Hematopoietic multipotent progenitor cell treated with erythropoietin and hydrocortisone succinate and interleukin-3 and kit ligand, for 4 days (in vitro differentiated cells): ENCODE results near the gene TOB2.
"Not testable (repeated sequence)": the region's sequence is repeated elsewhere in the genome, so short reads cannot be mapped to it uniquely, and the experiment has no call there.

ENCODE experiments used
- DNase-seq: peaks from one replicate; pipeline ENCODE4 v3.0.0-alpha.2; 2015

Gene TOB2

DNA sequence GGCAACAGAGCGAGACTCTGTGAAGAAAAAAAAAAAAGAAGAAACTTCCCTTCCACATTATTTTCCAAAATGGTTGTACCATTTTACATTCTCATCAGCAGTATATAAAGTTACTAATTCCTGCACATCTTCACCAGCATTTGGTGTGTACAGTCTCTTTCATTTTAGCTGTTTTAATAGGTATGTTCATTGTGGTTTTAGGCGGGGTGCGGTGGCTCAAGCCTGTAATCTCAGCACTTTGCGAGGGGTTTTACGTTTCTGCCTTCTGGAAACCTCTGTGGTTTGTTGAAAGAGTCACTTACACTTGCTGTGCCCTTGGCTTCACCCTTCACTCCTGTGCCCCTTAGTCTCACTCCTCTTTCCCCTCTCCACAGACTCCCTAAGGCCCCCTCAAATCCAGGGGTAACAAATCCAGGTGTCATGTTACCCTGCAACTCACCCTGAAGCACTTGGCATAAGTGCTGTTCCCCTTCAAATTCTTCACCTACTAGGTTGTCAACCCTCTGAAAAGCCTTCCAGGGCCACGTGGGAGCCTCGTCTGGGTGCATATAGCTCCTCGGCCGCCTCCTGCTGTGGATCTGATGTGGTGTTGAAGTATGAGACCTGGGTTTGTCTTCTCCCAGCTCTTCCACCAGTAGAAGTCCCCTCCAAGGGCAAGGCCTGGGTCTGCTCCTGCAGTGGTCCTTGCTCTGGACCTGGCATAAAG is 20.8 kb downstream of the TOB2 start:
- DNase-seq: peak; percentile 30

DNA sequence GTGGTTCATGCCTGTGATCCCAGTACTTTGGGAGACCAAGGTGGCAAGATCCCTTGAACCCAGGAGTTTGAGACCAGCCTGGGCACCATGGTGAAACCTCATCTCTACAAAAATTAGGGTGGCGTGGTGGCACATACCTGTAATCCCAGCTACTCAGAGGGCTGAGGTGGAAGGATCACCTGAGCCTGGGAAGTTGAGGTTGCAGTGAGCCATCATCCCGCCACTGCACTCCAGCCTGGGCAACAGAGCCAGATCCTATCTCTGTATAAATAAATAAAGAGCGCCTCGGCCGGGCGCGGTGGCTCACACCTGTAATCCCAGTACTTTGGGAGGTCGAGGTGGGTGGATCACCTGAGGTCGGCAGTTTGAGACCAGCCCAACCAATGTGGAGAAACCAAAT is 27.9 kb downstream of the TOB2 start:
- DNase-seq: no peak

DNA sequence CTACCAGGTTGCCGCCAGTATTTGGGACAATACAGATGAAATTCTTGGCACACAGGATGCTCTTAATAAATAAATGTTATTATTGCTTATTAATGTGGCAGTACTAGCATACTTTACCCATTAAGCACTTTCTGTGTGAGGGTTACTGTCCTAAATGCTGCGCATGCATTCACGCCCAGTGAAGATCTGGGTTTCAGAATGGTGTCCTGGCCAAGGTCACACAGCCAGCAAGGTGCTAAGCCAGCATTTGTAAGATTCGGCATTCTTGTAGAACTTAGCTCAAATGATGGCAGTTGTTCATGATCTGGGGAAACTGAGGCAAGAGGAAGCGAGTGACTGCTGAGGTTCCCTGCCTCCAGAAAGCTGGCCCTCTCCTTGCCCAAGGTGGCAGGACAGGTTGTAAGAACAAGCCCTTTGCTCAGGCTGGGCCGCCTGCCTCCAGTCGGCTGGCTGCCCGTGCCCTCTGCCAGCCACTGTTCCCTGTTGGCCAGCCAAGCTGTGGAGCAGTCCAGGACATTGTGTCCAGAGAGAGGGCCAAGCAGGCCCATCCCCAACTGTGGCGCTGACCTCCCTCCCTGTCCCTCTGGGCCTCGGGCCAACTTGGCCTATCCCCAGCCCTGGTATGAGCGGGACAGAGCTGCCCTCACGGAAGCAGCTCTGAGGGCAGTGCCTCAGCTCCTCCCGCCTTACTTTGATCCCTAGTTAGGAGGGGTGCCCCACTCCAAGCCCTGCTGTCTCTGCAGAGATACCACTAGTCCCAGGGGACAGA is 28.8 kb downstream of the TOB2 start:
- no peak for DNase-seq

DNA sequence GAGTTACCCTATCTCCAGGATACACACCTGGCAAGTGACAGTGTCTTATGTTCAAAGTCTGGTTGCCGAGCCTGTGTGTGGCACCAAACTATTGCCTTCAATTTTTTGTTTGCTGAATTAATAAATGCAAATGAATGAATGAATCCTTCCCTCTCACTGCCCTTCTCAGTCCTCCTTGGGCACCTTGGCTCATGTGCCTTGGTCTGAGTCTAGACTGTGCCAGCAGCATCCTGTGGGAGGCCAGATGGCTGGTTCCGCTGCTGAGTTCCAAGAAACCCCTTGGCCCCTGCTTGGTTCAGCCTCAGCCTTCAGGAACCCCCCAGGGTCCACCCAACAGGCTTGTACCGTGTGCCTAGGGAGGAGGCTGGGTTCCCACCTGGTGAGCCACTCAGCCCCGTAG is 31.0 kb downstream of the TOB2 start:
- no peak for DNase-seq

DNA sequence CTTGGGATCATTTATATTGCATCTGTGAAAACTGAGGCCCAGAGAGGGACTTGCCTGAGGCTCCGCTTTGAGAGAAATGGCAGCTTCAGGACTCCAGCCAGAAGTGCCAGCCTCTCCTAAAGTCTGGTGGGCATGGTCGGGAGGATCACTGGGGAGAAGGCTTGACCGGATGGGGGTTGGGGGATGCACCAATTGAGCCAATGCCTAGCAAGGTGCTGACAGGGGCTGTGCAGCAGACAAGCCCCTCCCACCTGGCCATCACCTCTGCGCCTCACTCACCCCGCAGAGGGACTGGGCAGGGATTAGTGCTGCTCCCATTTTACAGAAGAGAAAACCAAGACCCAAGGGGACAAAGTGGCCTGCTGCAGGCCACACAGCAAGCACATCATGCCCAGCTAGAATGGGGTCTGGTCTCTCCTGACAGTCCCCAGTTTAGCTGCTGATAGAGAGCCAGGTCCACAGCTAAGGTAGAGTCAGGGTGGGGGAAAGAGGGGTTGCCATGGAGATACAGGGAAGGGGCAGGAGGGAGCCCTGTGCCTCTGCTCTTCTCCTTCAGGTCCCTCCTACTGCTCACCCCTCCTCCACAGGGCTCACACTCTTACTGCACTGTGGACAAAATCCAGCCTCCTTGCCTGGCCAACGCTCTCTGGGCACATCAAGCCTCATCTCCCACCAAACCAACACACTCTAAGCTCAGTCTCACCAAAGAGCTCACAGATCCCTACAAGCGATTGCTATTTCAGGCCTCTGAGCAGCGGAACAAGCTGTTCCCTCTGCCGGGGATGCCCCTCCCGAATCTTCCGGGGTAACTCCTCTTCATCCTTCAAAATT is 35.4 kb downstream of the TOB2 start:
- peak; percentile 20 for DNase-seq

DNA sequence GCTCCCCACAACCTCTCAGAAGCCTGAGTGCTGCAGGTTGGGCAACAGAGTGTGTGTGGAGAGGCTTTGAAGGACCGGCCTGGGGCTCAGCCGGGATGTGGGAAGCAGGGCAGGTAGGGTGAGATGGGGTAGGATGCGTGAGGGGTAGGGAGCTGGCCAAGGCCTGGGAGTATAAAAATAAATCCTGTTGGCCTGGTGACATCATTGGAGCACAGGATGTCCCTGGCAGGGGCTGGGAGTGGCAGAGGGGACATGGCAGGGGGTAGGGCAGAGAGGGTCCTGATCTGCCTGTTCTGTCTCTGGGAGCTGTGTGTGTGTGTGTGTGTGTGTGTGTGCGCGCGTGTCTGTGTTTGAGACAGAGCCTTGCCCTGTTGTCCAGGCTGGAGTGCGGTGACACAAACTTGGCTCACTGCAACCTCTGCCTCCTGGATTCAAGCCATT is 36.3 kb downstream of the TOB2 start:
- no peak for DNase-seq

DNA sequence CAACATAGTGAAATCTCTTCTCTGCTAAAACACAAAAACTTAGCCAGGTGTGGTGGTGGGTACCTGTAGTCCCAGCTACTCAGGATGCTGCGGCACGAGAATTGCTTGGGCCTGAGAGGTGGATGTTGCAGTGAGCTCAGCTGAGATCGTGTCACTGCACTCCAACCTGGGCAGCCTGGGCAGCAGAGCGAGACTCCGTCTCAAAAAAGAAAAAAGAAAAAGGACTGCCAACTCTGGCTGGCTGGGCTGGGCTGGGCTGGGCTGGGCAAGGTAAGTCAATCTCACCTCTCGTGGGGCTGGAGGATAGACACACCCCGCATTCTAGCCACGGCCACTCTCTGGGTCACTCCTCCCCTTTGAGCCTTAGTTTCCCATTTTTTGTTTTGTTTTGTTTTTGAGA is 37.9 kb downstream of the TOB2 start:
- DNase-seq: no peak

DNA sequence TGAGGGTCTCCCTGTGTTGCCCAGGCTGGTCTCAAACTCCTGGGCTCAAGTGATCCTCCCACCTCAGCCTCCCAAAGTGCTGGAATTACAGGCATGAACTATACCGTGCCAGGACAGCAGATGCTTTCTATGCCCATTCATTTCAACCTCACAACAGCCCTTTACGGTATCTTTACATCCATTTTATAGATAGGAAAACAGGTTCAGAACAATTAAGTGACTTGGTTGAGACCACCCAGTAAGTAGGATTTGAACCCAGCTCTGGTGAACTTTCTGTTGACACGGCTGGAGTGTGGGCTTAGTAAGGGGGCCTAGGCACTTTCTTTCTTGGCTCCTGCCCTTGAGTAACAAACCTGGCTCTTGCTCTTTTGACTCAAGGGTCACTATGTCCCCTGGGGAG is 39.2 kb downstream of the TOB2 start:
- DNase-seq: no peak

DNA sequence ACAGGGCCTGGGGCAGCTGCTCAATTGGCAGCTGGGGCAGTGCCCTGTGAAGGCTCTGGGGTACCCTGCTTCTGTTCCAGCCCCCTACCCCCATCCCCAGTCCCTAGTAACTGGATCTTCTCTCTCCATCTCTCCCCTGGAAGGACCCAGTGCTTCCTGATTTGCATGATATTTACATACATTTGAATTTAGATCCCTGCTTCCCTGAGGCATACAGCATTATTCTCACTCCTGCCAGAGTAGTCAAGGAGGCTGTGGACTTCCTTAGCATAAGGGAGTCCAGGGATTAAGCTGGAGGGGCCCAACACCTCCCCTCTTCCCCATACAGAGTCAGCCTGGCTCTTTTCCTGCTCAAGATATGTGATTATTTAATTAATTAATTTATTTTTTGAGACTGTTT is 40.2 kb downstream of the TOB2 start:
- no peak for DNase-seq

DNA sequence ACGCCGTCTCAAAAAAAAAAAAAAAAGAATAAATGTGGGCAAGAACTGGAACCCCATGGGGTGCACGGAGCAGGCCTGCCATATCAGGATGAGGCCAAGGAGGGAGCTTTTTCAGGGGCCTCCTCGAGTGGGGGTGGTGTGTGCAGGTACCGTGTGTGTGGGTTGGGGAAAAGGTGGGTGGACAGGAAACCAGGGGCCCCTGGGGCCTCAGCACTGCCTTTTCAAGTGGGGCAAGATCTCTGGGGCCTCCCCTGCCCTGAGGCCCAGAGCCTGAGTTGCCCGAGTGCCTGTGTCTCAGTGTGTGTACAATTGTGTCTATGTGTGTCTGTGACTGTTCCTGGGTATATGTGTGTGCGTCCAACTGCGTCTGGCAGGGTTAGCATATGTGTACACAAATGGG is 41.0 kb downstream of the TOB2 start:
- no peak for DNase-seq

DNA sequence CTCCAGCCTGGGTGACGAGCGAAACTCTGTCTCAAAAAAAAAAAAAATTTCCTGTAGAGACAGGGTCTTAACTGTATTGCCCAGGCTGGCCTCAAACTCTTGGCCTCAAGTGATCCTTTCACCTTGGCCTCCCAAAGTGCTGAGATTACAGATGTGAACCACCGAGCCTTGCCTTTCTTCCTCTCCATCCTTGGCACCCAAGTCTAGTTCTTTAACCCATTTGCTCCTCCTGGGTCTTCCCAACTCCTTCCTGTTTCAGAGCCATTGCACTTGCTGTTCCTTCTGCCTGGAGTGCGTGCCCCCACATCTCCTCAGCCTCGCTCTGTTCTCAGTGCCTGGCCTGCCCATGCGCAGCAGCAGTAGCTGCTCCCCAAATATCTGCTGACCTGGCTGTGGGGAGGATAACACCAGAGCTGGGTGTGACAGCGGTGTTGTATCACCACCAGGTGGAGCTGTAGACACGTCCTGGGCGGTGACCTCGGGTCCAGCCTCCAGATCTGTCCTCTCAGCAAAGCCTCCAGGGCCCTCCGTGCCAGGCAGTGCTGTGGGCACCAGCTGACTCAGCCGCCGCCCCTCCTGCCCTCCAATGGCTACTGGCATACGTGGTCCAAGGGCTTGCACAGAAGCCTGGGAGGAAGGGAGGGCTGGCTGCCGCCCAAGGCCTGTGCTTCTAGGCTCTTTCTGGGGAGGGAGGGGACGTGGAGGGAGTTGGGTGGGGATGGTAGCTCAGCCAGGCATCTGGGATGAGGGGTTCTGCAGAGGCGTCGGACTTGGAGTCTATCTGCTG is 42.9 kb downstream of the TOB2 start:
- peak; percentile 95 for DNase-seq

DNA sequence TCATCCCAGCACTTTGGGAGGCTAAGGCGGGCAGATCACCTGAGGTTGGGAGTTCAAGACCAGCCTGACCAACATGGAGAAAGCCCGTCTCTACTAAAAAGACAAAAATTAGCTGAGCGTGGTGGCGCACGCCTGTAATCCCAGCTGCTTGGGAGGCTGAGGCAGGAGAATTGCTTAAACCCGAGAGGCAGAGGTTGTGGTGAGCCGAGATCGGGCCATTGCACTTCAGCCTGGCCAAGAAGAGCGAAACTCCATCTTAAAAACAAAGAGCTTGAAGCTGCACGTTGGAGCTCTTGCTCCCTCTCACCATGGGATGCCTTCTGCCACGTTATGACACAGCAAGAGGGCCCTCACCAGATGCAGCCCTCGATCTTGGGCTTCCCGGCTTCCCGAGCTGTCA is 43.8 kb downstream of the TOB2 start:
- DNase-seq: not testable (repeated sequence)

DNA sequence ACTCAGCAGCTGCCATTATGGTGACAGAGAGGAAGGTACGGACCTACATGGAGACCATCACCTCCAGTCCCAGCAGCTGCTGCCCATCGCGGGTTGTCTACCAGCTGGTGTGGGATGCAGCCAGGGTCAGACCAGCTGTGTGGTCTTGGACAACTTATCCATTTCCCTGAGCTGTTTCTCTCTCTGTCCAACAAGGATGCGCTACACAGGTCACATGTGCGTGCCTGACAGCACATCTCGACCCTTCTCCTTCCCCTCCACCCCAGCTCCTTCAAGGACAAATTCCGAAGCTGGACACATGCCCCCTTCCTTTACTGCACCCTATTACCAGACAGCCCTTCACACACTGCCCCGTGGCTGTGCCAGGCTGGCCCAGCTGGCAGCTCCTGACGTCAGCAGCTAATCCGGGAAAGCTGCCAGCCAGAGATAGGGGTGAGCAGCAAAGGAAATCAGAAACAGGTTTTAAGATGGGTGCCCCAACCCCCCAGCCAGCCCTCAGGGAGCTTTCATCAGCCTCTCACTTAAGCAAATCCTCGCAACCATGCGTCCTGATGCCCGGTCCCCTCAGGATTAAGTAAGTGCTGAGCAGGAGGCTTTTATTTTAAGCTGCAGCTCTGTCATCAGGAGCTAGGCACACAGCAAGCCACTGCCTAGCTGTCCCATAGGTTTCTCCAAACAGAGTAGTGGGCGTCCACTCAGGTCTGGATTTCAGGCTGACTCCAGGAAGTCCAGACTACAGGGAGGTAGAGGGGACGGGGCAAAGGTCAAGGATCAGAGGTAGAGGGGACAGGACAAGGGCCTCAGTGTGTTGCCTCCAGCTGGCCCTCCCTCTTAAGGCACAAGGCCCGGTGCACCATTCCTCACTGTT is 44.6 kb downstream of the TOB2 start:
- peak; percentile 75 for DNase-seq

DNA sequence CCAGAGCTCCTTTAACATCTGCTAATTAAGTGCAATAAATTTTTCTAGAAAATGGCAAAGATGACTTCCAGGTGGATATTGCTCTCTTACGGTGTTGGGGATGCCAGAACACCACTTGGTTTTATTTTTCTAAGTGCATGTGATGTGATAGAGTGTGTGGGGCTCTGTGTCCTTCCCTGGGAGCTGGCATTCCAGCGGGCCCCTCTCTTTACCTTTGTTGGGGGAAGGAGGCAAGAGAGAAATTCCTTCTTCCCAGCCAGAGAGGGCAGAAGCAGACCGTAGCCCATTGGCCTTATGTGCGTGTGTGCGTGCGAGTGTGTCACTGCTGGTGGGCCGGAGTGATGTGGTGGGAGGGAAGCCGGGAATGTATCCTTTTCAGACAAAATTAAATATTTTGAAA is 47.7 kb downstream of the TOB2 start:
- no peak for DNase-seq

DNA sequence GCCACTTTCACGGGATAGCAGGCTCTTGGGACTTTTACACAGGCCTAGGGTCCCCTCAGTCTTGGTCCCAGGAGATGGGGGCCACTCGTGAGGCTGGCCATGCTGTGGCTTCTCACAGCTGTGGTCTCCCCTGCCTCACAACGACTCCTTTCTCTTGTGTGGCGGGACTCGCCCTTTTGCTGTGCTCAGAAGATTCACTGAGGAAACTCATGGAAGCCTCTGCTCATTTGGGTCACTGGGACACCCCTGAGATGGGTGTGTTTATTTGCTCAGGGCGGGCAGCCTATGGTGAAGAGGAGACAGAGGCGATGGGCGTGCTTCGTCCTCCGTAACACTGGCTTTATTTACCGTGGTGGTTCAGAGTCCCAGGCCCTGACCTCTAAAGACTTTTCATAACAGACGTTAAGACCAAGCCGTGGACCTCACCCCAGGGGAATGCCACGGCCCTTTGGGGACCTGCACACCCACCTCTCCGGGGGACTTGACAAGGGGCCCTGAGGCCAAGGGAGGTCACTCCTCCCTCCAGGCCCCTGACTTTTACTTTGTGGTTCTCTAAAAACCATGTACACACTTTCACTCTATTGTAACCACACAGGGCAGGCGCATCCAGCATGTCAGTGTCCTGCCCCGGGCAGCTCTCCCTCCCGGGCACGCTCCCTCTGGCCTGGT is 49.3 kb downstream of the TOB2 start:
- no peak for DNase-seq

DNA sequence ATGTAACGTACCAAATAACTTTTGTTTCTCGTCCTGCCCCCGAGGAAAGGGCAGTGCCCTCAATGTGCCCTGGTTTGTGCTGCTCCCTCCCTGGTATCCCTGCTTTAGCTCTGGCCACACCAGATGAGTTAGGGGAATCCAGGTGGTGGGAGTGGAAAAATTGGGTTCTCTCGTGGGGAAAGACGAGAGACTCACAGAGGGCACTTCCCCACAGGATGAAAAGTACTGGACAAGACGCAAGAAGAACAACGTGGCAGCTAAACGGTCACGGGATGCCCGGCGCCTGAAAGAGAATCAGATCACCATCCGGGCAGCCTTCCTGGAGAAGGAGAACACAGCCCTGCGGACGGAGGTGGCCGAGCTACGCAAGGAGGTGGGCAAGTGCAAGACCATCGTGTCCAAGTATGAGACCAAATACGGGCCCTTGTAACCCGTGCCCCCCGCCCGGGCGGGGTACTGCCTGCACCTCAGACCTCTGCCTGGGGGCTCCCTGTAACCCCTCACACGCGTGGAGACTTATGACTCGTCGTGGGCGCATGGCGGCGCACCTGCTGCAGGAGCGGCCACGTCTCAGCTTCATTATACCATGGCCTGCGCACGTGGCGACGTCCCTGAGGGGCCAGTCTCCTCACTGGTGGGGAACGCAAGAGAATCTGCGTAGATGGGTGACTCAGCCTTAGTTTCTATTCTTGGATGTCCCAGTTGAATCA is 50.9 kb downstream of the TOB2 start:
- DNase-seq: no peak

DNA sequence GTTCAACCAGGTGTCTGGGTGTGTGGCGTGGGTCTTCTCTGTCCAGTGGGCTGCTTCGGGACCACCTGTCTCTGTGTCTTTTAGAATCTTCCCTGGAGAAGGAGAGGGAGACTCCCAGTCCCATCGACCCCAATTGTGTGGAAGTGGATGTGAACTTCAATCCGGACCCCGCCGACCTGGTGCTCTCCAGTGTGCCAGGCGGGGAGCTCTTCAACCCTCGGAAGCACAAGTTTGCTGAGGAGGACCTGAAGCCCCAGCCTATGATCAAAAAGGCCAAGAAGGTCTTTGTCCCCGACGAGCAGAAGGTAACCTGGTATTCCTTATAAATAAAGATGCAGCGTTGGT is 52.6 kb downstream of the TOB2 start:
- DNase-seq: no peak

DNA sequence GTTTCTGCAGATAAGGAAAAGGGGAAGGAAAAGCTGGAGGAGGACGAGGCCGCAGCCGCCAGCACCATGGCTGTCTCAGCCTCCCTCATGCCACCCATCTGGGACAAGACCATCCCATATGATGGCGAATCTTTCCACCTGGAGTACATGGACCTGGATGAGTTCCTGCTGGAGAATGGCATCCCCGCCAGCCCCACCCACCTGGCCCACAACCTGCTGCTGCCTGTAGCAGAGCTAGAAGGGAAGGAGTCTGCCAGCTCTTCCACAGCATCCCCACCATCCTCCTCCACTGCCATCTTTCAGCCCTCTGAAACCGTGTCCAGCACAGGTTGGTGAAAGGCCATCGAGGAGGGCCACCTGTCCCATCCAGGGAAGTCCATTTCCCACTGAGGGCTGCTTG is 59.3 kb downstream of the TOB2 start:
- DNase-seq: no peak

DNA sequence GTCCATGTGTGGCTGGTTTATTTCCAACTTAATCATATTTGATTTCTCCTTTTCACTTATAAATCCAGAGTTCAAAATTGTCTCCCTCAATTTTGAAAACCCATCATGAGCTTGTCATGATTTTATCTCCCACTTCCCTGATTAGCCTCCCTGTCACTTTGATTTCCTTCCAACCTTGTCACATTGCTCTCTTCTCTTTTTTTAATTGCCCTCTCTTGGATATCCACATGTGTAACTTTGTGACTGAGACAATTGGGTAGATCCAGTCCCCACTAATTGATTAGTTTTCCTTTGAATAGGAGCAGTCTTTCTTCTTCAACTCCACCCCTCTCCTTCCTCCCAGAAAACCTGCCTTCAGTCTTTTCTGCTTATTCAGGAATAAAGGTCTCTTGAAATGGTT is 62.5 kb downstream of the TOB2 start:
- no peak for DNase-seq
